Stimulated activated CD4-positive, alpha-beta T cell treated with anti-CD3 and anti-CD28 coated beads, Interleukin-1b, Interleukin-23, amount 100 ng/mL, for 24 hours (primary cell): ENCODE measurements around the gene TGM5.
A peak's percentile ranks its signal among the peaks of the same experiment; 100 is the strongest.
"Not testable (repeated sequence)": the region's sequence is repeated elsewhere in the genome, so short reads cannot be mapped to it uniquely, and the experiment has no call there.

Experiments used
- DNase-seq, 4 experiments: peaks; one replicate each; pipeline ENCODE4 v3.0.0-alpha.2; 2020; ENCODE audit warnings: low read depth in 4 of 4, low spot score in 1 of 4

TGM5 gene

GRCh38 chr15:43275740-43276562 is 9.2 kb upstream of the TGM5 start:
- no peak for DNase-seq

- DNase-seq, result no peak
Measured at GRCh38 chr15:43274136-43274535, 7.4 kb upstream of the TGM5 start.

GRCh38 chr15:43273243-43273642 is 6.5 kb upstream of the TGM5 start:
- no peak for DNase-seq

GRCh38 chr15:43271908-43272307 is 5.2 kb upstream of the TGM5 start:
- not testable (repeated sequence) for DNase-seq

- DNase-seq, result no peak
Measured at GRCh38 chr15:43270676-43271306, 4.1 kb upstream of the TGM5 start.

GRCh38 chr15:43270113-43270665 is 3.5 kb upstream of the TGM5 start:
- no peak for DNase-seq

GRCh38 chr15:43268111-43269105 is 1.7 kb upstream of the TGM5 start:
- DNase-seq, result no peak

GRCh38 chr15:43267439-43267838 is 711 bp upstream of the TGM5 start:
- DNase-seq, result no peak

- DNase-seq, result no peak
Measured at GRCh38 chr15:43266386-43266785, 342 bp downstream of the TGM5 start.

GRCh38 chr15:43260011-43260615 is 6.6 kb downstream of the TGM5 start:
- DNase-seq, result no peak

- DNase-seq, result no peak
Measured at GRCh38 chr15:43258781-43259180, 7.9 kb downstream of the TGM5 start.

GRCh38 chr15:43256341-43256740 is 10.4 kb downstream of the TGM5 start:
- no peak for DNase-seq

- no peak for DNase-seq
Measured at GRCh38 chr15:43255376-43255775, 11.4 kb downstream of the TGM5 start.

GRCh38 chr15:43253431-43254403 is 13.0 kb downstream of the TGM5 start:
- peak in 1 of 4 experiments; percentile 17 for DNase-seq

GRCh38 chr15:43251871-43252250 is 14.9 kb downstream of the TGM5 start:
- no peak for DNase-seq

- DNase-seq, result no peak
Measured at GRCh38 chr15:43251185-43251870, 15.4 kb downstream of the TGM5 start.

GRCh38 chr15:43250785-43251184 is 15.9 kb downstream of the TGM5 start:
- no peak for DNase-seq

GRCh38 chr15:43249699-43250203 is 17.0 kb downstream of the TGM5 start:
- DNase-seq, result no peak

- DNase-seq, result no peak
Measured at GRCh38 chr15:43249236-43249635, 17.5 kb downstream of the TGM5 start.
